Endothelial cell of umbilical vein (primary cell): ENCODE results near the gene TIPRL. TPM values are rescaled to one million over a fixed set of nuclear protein-coding genes. Genes with fewer than 3 reads are reported as not detected.
"Not testable (repeated sequence)": the region's sequence is repeated elsewhere in the genome, so short reads cannot be mapped to it uniquely, and the experiment has no call there.

Experiments used
- BruUV-seq: library from RNA; stranded (reverse); fragments of 400-500 nt; replicated peaks from 2 replicates; lab custom pipeline; 2021; lab: Mats Ljungman, UMichigan
- CTCF ChIA-PET: fragments of 300-600, 350-600 bp; sonication (Branson Sonifier 250); formaldehyde crosslinking; loops from one replicate; lab custom pipeline; 2021; ENCODE audit warnings: antibody characterized with exemption, inconsistent platforms; lab: Charles Lee
- POLR2A ChIA-PET: fragments of 300-600, 350-600 bp; sonication (Branson Sonifier 250); formaldehyde crosslinking; loops from one replicate; lab custom pipeline; 2021; ENCODE audit warnings: antibody characterized with exemption, inconsistent platforms; lab: Charles Lee
- DNase-seq: peaks from one replicate; pipeline ENCODE4 v3.0.0-alpha.2; 2011; ENCODE audit warnings: low read depth, low spot score
- FAIRE-seq: peaks from 2 replicates; lab custom pipeline; 2011; peaks lifted over from hg19 to GRCh38; lab: Jason Lieb, UNC
- H2AFZ ChIP-seq: 2 replicates; pipeline ENCODE4 v1.6.0; 2012; ENCODE audit warnings: low read depth, low read length, control low read depth, inconsistent platforms
- H3K27ac ChIP-seq: 2 replicates; pipeline ENCODE4 v1.5.1; 2011; ENCODE audit warnings: low read depth, mild to moderate bottlenecking, control low read depth, low read length, moderate library complexity; ENCODE audit not compliant: insufficient read depth
- H3K27me3 ChIP-seq, 2 experiments: 2 replicates each; pipeline versions ENCODE4 v1.6.0 to v1.6.1; 2011; ENCODE audit warnings: low read length in 2 of 2, mixed read lengths in 1 of 2; ENCODE audit not compliant: control insufficient read depth in 2 of 2, insufficient read depth in 2 of 2
- H3K36me3 ChIP-seq, 2 experiments: 2 replicates in 1 of 2; 3 replicates in 1 of 2; pipeline ENCODE4 v1.5.1; 2011; ENCODE audit warnings: low read length in 2 of 2, mild to moderate bottlenecking in 1 of 2, moderate library complexity in 1 of 2; ENCODE audit not compliant: control insufficient read depth in 2 of 2, insufficient read depth in 2 of 2; ENCODE audit errors: extremely low read depth in 1 of 2
- H3K4me1 ChIP-seq: 3 replicates; pipeline ENCODE4 v1.5.1; 2011; ENCODE audit warnings: mild to moderate bottlenecking, low read length; ENCODE audit not compliant: control insufficient read depth, insufficient read depth; ENCODE audit errors: extremely low read depth
- H3K4me2 ChIP-seq: 2 replicates; pipeline ENCODE4 v1.6.1; 2011; ENCODE audit warnings: low read length, control low read depth, mixed read lengths; ENCODE audit not compliant: insufficient read depth
- H3K4me3 ChIP-seq, 3 experiments: fragments of 200-600 bp in 1 of 3; sonication (generic), shearing (Covaris generic) in 1 of 3; replicated peaks in 1 of 3; 2 replicates each; pipeline ENCODE4 v1.5.1; 2011 to 2016; ENCODE audit warnings: control low read depth in 3 of 3, low read length in 3 of 3, mild to moderate bottlenecking in 2 of 3, inconsistent platforms in 1 of 3, low read depth in 1 of 3, moderate library complexity in 1 of 3; ENCODE audit not compliant: insufficient read depth in 1 of 3
- H3K79me2 ChIP-seq: 2 replicates; pipeline ENCODE4 v1.6.0; 2012; ENCODE audit warnings: low read length, inconsistent platforms; ENCODE audit not compliant: control insufficient read depth, insufficient read depth
- H3K9ac ChIP-seq: replicated peaks from 2 replicates; pipeline ENCODE3; 2011; ENCODE audit warnings: low read length, control low read depth; ENCODE audit not compliant: insufficient read depth; ENCODE audit errors: extremely low read depth
- H3K9me1 ChIP-seq: replicated peaks from 3 replicates; pipeline ENCODE4 v1.6.0; 2011; ENCODE audit warnings: mild to moderate bottlenecking, low read length; ENCODE audit not compliant: control insufficient read depth, insufficient read depth; ENCODE audit errors: extremely low read depth
- H3K9me3 ChIP-seq: replicated peaks from 2 replicates; pipeline ENCODE4 v1.5.1; 2012; ENCODE audit warnings: low read length, inconsistent platforms; ENCODE audit not compliant: control insufficient read depth, insufficient read depth
- H4K20me1 ChIP-seq: replicated peaks from 2 replicates; pipeline ENCODE3; 2011; ENCODE audit warnings: mild to moderate bottlenecking, low read length; ENCODE audit not compliant: control insufficient read depth, insufficient read depth; ENCODE audit errors: extremely low read depth
- EZH2 ChIP-seq: IDR thresholded peaks from 2 replicates; pipeline ENCODE4 v1.6.1; 2012; ENCODE audit warnings: borderline replicate concordance, low read depth, mild to moderate bottlenecking, moderate library complexity, low read length, inconsistent platforms; ENCODE audit not compliant: severe bottlenecking
- FOS ChIP-seq: IDR thresholded peaks from 2 replicates; pipeline ENCODE4 v1.6.1; 2011; ENCODE audit warnings: mild to moderate bottlenecking, low read length, moderate library complexity, borderline replicate concordance; ENCODE audit not compliant: insufficient read depth
- GATA2 ChIP-seq: IDR thresholded peaks from 2 replicates; pipeline ENCODE4 v1.7.0; 2011; ENCODE audit warnings: low read depth, mild to moderate bottlenecking, moderate library complexity, mixed read lengths, low read length; ENCODE audit not compliant: insufficient read length, insufficient read depth
- JUN ChIP-seq: IDR thresholded peaks from 2 replicates; pipeline ENCODE4 v1.6.1; 2011; ENCODE audit warnings: borderline replicate concordance, low read depth; ENCODE audit not compliant: insufficient read length, insufficient read depth
- MYC ChIP-seq: IDR thresholded peaks from one replicate; pipeline ENCODE4 v1.6.1; 2011; ENCODE audit warnings: mild to moderate bottlenecking, low read depth, low read length
- POLR2A ChIP-seq: IDR thresholded peaks from 2 replicates; pipeline ENCODE4 v1.6.1; 2012; ENCODE audit warnings: low read depth, mild to moderate bottlenecking, control low read depth, low read length
- POLR2AphosphoS5 ChIP-seq: IDR thresholded peaks from 2 replicates; pipeline ENCODE4 v1.6.1; 2012; ENCODE audit warnings: low read depth, mild to moderate bottlenecking, control low read depth, low read length, moderate library complexity; ENCODE audit not compliant: insufficient read depth
- dilution Hi-C: fragments of 300-500 bp; cut with MboI; formaldehyde crosslinking; loops from one replicate; pipeline ENCODE4 v1.15.0; 2019; ENCODE audit warnings: low sequenced_read_pairs; ENCODE audit not compliant: extremely low pct_ligation_motif_present
- intact Hi-C: fragments of 100-400 bp; cut with micrococcal nuclease; formaldehyde crosslinking; loops from one replicate; pipeline ENCODE4 v1.10.0; 2022
- polyA plus RNA-seq, 4 experiments: library from polyadenylated mRNA; depleted of rRNA in 3 of 4; stranded (reverse) in 3 of 4; unstranded in 1 of 4; fragments of >200 nt; gene quantifications; 2 replicates each; pipeline versions ENCODE4 v1.2.1 to v1.2.3, GENCODE V29; 2011 to 2012; ENCODE audit warnings: missing spikeins in 1 of 4
- total RNA-seq: library from RNA; stranded (reverse); gene quantifications from 2 replicates; pipeline ENCODE4 v1.2.3, GENCODE V29; 2021
- TF ChIP-seq, protein P1 (sequence below), 2 donors: IDR thresholded peaks; 1 replicate in 1 of 2; 2 replicates in 1 of 2; pipeline ENCODE4 v1.5.1; 2011; ENCODE audit warnings: low read length in 2 of 2, mild to moderate bottlenecking in 2 of 2, moderate library complexity in 2 of 2, control low read depth in 1 of 2, inconsistent platforms in 1 of 2, low read depth in 1 of 2; ENCODE audit not compliant: insufficient read depth in 1 of 2; ENCODE audit errors: extremely low read depth in 1 of 2
- TF ChIP-seq, protein P2 (sequence below): IDR thresholded peaks from 2 replicates; pipeline ENCODE4 v1.6.1; 2011; ENCODE audit not compliant: insufficient read depth, insufficient read length

The TIPRL gene
- total and polyA plus RNA-seq, 2 donors (not counting 3 experiments of a cell fraction or from before 2014, with no cell fraction given) = 14.0 to 45.8 TPM

DNA sequence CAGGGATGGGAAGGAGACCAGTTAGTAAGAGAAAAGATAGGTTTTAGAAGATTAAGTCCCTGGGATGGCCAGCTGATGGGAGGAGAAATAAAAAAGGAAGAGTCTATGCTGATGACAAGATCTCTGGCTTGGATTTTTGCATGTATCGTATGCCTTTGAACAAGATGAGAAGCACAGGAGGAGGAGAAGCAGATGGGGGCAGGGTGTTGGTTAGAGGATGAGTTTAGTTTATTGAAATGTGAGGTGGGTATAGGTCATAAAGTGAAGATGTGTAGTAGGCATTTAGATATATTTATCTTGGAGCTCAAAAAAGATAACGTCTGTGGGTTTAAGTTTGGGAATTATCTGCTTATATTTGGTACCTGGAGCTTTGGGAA lies 1.4 kb downstream of the TIPRL start:
- BruUV-seq = no TSS peak

DNA sequence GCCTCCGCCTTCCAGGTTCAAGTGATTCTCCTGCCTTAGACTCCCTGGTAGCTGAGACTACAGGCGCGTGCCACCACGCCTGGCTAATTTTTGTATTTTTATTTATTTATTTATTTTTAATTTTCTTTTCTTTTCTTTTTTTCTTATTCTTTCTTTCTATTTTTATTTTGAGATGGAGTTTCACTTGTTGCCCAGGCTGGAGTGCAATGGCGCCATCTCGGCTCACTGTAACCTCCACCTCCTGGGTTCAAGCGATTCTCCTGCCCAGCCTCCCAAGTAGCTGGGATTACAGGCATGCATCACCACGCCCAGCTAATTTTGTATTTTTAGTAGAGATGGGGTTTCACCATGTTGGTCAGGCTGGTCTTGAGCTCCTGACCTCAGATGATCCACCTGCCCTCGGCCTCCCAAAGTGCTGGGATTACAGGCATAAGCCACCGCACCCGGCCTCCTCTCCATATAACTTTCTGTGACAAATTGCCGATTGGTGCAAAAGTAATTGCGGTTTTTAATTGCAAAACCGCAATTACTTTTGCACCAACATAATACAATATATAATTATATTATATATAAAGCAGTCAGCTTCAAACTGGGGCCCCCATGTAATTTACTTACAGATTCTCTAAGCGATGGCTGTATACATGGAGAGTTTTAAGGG lies 2.4 kb downstream of the TIPRL start:
- POLR2A ChIA-PET, FAIRE-seq: not testable (repeated sequence)
- CTCF ChIA-PET = interaction anchor here (1.5 to 1.6 kb wide), 2 partner anchors 14 to 47 kb away, joined by 4 read pairs; no protein-coding TSS in a partner anchor

More for the DNA sequence above, 1.4 kb downstream of the TIPRL start:
- dilution Hi-C loops = no loop called here
- Histone ChIP-seq H4K20me1 (no peaks in the 10 kb centered on the region), H3K36me3 (no peaks in the 10 kb centered on the region), H3K4me3 (peak overlapping the region; percentile 88 to 99 (median 99)), H3K27me3 (no peaks in the 10 kb centered on the region), H3K9me1 (no peaks in the 10 kb centered on the region), H3K4me1 (peaks cover 12% of the 10 kb centered on the region), H3K9me3 (no peaks in the 10 kb centered on the region), H3K27ac (no peak overlapping the region), H3K4me2 (peak overlapping the region; percentile 95), H2AFZ (no peak overlapping the region), H3K9ac (peak overlapping the region; percentile 94), H3K79me2 (peaks cover 44% of the 10 kb centered on the region)
- POLR2A ChIA-PET = no interaction called here
- DNase-seq (no peak), FAIRE-seq (no peak)
- no peak for TF ChIP-seq JUN
- TF ChIP-seq GATA2 = no peak
- TF ChIP-seq POLR2AphosphoS5 = no peak
- TF ChIP-seq, protein P1, sequence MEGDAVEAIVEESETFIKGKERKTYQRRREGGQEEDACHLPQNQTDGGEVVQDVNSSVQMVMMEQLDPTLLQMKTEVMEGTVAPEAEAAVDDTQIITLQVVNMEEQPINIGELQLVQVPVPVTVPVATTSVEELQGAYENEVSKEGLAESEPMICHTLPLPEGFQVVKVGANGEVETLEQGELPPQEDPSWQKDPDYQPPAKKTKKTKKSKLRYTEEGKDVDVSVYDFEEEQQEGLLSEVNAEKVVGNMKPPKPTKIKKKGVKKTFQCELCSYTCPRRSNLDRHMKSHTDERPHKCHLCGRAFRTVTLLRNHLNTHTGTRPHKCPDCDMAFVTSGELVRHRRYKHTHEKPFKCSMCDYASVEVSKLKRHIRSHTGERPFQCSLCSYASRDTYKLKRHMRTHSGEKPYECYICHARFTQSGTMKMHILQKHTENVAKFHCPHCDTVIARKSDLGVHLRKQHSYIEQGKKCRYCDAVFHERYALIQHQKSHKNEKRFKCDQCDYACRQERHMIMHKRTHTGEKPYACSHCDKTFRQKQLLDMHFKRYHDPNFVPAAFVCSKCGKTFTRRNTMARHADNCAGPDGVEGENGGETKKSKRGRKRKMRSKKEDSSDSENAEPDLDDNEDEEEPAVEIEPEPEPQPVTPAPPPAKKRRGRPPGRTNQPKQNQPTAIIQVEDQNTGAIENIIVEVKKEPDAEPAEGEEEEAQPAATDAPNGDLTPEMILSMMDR (IDR thresholded peaks at IDR 0.05; ENCODE audit: extremely low read depth in 1 of 2, insufficient read depth in 1 of 2, low read depth in 1 of 2, low read length in 2 of 2) = no peak
- no peak for TF ChIP-seq EZH2
- no peak for TF ChIP-seq MYC
- TF ChIP-seq, protein P2, sequence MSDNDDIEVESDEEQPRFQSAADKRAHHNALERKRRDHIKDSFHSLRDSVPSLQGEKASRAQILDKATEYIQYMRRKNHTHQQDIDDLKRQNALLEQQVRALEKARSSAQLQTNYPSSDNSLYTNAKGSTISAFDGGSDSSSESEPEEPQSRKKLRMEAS = no peak
- no peak for TF ChIP-seq POLR2A
- no peak for TF ChIP-seq FOS
- intact Hi-C loops = no loop called here
- CTCF ChIA-PET = interaction anchor here (0.8 to 1.3 kb wide), 4 partner anchors 8 to 162 kb away, joined by 3 to 6 read pairs (median 4); no protein-coding TSS in a partner anchor

More for the DNA sequence above, 2.4 kb downstream of the TIPRL start:
- intact Hi-C loops, H3K9me1 ChIP-seq, H3K36me3 ChIP-seq, H3K4me3 ChIP-seq, H3K27ac ChIP-seq, H2AFZ ChIP-seq, H3K9me3 ChIP-seq, H3K4me2 ChIP-seq, H3K27me3 ChIP-seq, H3K9ac ChIP-seq, DNase-seq, BruUV-seq, dilution Hi-C loops, H4K20me1 ChIP-seq: not testable (repeated sequence)
- Histone ChIP-seq H3K79me2 (peaks cover 44% of the 10 kb centered on the region), H3K4me1 (peaks cover 12% of the 10 kb centered on the region)
